RPMI8226 (cell line): ENCODE results near the gene CLIC1.

Source experiments
- DNase-seq: peaks from one replicate; pipeline ENCODE4 v3.0.0-alpha.2; 2015

Gene CLIC1

DNA sequence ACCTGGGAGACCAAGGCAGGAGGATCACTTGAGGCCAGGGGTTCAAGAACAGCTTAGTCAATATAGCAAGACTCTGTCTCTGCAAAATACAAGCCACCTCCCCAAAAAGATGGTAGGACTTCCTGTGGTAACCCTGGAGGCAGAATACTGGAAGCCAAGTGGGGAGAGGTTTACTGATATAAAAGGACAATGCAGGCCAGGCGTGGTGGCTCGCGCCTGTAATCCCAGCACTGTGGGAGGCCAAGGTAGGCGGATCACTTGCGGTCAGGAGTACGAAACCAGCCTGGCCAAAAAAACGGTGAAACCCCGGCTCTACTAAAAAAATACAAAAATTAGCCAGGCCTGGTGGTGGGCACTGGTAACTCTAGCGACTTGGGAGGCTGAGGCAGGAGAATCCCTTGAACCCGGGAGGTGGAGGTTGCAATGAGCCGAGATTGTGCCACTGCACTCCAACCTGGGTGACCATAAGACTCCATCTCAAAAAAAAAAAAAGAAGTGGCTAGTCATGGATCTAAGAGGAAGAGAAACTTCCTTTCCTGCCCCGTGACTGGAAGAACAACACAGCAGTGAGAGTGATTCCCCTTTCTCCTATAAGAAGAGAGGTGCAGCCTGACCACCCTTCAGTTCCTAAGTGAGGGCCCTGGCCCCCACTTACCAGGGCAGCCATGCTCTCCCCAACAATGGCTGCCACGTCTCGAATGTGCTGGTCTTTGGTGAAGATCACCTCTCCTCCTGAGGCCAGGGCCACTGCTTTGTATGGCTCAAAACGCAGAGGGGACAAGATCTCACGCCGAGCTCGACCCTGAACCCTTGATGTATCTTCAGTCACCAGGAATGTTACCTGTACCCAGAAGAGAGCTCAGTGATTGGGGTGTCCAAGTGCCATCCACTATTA lies 32.3 kb upstream of the CLIC1 start:
- no peak for DNase-seq

DNA sequence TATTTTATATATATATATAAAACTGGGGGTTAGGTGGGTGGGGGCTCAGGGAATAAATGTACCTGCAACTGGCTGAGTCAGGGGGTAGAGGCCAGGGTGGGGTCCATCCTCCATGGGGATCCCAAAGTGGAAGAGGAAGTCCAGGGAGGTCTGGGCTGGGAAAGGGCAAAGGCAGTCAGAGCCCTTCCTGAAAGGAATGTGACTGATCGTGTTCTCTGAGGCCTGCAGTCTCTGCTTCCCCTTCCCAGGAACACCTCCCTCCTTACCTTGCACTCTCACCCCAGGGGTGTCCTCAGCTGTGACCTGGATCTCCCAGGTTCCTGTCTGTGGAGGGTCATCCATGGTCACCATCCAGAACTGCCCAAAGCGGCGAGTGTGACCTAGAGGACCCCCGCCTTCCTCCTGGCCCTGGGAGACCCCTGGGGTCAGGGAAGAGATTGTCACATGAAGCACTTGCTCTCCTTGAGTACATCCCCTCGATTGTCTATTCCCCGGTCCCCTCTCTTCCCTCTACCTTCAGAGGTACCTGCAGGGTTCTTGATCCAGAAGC lies 30.8 kb upstream of the CLIC1 start:
- no peak for DNase-seq

GRCh38 chr6:31765910-31766794 lies 29.8 kb upstream of the CLIC1 start:
- DNase-seq = no peak

- no peak for DNase-seq
Measured at GRCh38 chr6:31765559-31765909, 29.2 kb upstream of the CLIC1 start.

DNA sequence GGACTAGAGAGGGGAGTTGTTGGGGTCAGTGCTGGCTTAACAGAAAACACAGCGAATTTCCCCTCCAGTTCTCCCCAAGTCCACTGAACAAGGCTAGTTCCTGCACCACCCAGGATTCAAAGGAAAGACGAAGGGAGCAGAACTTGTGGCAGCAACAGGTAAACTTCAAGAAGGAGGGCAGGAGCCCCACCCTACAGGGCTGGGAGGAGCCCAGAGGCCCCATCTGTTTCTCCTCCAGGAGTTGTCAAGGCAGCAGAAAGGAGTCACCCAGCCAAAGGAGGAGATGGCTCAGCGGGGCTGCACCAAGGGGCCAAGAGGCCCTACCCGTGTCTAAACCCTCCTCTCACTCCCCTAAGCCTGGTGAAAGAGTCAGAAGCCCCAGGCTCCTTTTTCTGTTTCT lies 27.9 kb upstream of the CLIC1 start:
- DNase-seq = no peak

- no peak for DNase-seq
Measured at GRCh38 chr6:31763619-31763940, 27.2 kb upstream of the CLIC1 start.

- no peak for DNase-seq
Measured at GRCh38 chr6:31762878-31763618, 26.7 kb upstream of the CLIC1 start.

- no peak for DNase-seq
Measured at GRCh38 chr6:31762356-31762755, 26.0 kb upstream of the CLIC1 start, which contains the start of gene SAPCD1. SAPCD1 (plus strand) TSS chr6:31762656; CDS start chr6:31763055, 399 bp downstream.

GRCh38 chr6:31761343-31761742 lies 25.0 kb upstream of the CLIC1 start:
- DNase-seq = no peak

DNA sequence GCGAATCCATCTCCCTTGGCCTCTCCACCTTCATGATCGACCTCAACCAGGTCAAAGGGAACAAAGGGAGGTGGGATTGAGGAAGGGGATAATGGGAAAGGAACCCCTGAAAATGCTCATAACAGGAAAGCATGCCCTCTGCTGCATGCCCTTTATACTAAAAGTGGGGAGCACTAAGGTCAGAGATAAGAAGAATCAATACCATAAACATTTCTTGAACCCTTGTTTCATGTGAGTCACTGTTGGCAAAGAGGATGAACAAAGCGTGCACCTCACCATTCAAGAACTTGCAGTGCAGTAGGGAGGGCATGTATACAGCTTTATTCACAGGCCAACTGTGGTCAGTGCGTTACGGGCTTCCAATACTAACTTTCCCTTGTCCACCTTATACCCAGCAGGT lies 24.5 kb upstream of the CLIC1 start:
- no peak for DNase-seq

- DNase-seq = no peak
Measured at GRCh38 chr6:31758281-31758680, 22.0 kb upstream of the CLIC1 start.

- DNase-seq = no peak
Measured at GRCh38 chr6:31752739-31753319, 16.5 kb upstream of the CLIC1 start.

GRCh38 chr6:31750411-31751022 lies 14.2 kb upstream of the CLIC1 start:
- DNase-seq = no peak

GRCh38 chr6:31749301-31750036 lies 13.1 kb upstream of the CLIC1 start:
- DNase-seq = no peak

- no peak for DNase-seq
Measured at GRCh38 chr6:31744422-31744821, 8.1 kb upstream of the CLIC1 start.

- DNase-seq = no peak
Measured at GRCh38 chr6:31742894-31743293, 6.6 kb upstream of the CLIC1 start.

DNA sequence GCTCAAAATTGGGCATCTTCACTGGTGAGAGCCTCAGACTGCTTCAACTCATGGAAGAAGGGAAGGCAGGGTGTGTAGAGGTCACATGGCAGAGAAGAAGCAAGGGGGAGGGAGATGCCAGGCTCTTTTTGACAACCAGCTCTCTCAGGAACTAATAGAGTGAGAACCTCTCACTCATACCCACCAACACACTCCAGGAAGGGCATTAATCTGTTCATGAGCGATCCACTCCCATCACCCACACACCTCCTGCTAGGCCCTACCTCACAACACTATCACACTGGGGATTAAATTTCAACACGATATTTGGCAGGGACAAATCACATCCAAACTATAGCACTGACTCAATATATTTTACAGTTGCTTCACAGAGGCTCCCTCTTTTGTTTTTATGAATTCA lies 5.5 kb upstream of the CLIC1 start:
- no peak for DNase-seq

DNA sequence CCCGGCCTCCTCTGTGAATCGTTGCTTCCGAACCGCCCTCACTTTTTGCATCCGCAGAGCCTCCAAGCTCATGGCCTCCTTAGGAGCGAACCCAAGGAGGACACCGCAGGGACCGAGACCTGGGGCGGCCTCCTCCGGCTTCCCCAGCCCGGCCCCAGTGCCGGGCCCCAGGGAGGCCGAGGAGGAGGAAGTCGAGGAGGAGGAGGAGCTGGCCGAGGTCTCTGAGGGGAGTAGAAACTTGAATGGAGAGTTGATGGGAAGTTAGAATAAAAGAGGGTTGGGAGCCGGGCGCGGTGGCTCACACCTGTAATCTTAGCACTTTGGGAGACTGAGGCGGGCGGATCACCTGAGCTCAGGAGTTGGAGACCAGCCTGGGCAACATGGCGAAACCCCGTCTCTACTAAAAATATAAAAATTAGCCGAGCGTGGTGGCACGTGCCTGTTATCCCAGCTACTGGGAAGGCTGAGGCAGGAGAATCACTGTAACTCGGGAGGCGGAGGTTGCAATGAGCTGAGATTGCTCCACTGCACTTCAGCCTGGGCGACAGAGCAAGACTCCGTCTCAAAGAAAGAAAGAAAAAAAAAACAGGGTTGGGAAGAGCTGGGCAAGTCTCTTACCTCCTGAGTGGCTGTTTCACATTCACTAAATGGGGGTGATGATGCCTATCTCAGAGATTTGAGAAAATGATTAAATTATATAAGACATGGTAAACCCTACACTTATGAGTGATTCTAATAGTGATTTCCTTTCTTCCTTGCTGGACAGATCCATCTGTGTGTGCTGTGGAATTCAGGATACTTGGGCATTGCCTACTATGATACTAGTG lies 4.3 kb upstream of the CLIC1 start:
- DNase-seq = peak; percentile 58

- DNase-seq = peak; percentile 99
Measured at GRCh38 chr6:31739639-31740396, 3.5 kb upstream of the CLIC1 start, which contains the start of gene MSH5. MSH5 (plus strand) TSS chr6:31740005; CDS start chr6:31740467, 462 bp downstream.
